H54 (cell line): ENCODE results near the gene PDZD4.

Experiments used
- DNase-seq: peaks from one replicate; pipeline ENCODE4 v3.0.0; 2011; ENCODE audit warnings: low spot score, mixed read lengths; ENCODE audit not compliant: insufficient read length
- FAIRE-seq: peaks from 3 replicates; lab custom pipeline; 2011; peaks lifted over from hg19 to GRCh38; lab: Jason Lieb, UNC
- POLR2A ChIP-seq: IDR thresholded peaks from 2 replicates; pipeline ENCODE4 v1.6.1; 2011; ENCODE audit warnings: low read depth, mild to moderate bottlenecking, low read length

The PDZD4 gene

GRCh38 chrX:153816831-153817690 lies 13.3 kb downstream of the PDZD4 start:
- no peak for FAIRE-seq

GRCh38 chrX:153814591-153815315 lies 15.6 kb downstream of the PDZD4 start:
- TF ChIP-seq POLR2A, result no peak
- no peak for FAIRE-seq
- no peak for DNase-seq

More at GRCh38 chrX:153816831-153817690, 13.3 kb downstream of the PDZD4 start:
- DNase-seq, result no peak
- TF ChIP-seq POLR2A, result no peak

- no peak for FAIRE-seq
- TF ChIP-seq POLR2A, result no peak
- DNase-seq, result no peak
These were observed 17.2 kb downstream of the PDZD4 start for GRCh38 chrX:153813161-153813560.

- no peak for TF ChIP-seq POLR2A
- no peak for FAIRE-seq
- DNase-seq, result no peak
These were observed 18.1 kb downstream of the PDZD4 start for GRCh38 chrX:153812220-153812619.

- TF ChIP-seq POLR2A, result no peak
- no peak for FAIRE-seq
- DNase-seq, result no peak
These were observed 22.4 kb downstream of the PDZD4 start for GRCh38 chrX:153807976-153808375.

GRCh38 chrX:153806999-153807575 lies 23.3 kb downstream of the PDZD4 start:
- DNase-seq, result no peak
- no peak for TF ChIP-seq POLR2A
- FAIRE-seq, result no peak

GRCh38 chrX:153805436-153805835 lies 24.9 kb downstream of the PDZD4 start:
- no peak for TF ChIP-seq POLR2A
- no peak for FAIRE-seq
- no peak for DNase-seq

GRCh38 chrX:153804621-153805020 lies 25.7 kb downstream of the PDZD4 start:
- no peak for TF ChIP-seq POLR2A
- DNase-seq (no peak), FAIRE-seq (no peak)

- no peak for TF ChIP-seq POLR2A
- no peak for FAIRE-seq
- no peak for DNase-seq
These were observed 26.2 kb downstream of the PDZD4 start for GRCh38 chrX:153804100-153804595.

- TF ChIP-seq POLR2A, result no peak
- no peak for FAIRE-seq
- DNase-seq, result no peak
These were observed 26.9 kb downstream of the PDZD4 start for GRCh38 chrX:153803211-153804099.

- DNase-seq (no peak), FAIRE-seq (no peak)
- TF ChIP-seq POLR2A, result no peak
These were observed 27.8 kb downstream of the PDZD4 start for GRCh38 chrX:153802513-153803045.

GRCh38 chrX:153801669-153802068 lies 28.7 kb downstream of the PDZD4 start:
- no peak for TF ChIP-seq POLR2A
- no peak for DNase-seq
- no peak for FAIRE-seq

GRCh38 chrX:153800746-153801145 lies 29.6 kb downstream of the PDZD4 start:
- TF ChIP-seq POLR2A, result no peak
- FAIRE-seq, result no peak
- no peak for DNase-seq
